HG02571 (cell line): ENCODE results near the gene RIMBP2.
"Not testable (repeated sequence)": the region's sequence is repeated elsewhere in the genome, so short reads cannot be mapped to it uniquely, and the experiment has no call there.

Experiments used
- ATAC-seq: cut with Tn5 transposase; IDR thresholded peaks from one replicate; pipeline ENCODE4 v1.9.1; 2021; ENCODE audit warnings: mild to moderate bottlenecking, moderate library complexity; ENCODE audit not compliant: unreplicated experiment

RIMBP2 gene, protein sequence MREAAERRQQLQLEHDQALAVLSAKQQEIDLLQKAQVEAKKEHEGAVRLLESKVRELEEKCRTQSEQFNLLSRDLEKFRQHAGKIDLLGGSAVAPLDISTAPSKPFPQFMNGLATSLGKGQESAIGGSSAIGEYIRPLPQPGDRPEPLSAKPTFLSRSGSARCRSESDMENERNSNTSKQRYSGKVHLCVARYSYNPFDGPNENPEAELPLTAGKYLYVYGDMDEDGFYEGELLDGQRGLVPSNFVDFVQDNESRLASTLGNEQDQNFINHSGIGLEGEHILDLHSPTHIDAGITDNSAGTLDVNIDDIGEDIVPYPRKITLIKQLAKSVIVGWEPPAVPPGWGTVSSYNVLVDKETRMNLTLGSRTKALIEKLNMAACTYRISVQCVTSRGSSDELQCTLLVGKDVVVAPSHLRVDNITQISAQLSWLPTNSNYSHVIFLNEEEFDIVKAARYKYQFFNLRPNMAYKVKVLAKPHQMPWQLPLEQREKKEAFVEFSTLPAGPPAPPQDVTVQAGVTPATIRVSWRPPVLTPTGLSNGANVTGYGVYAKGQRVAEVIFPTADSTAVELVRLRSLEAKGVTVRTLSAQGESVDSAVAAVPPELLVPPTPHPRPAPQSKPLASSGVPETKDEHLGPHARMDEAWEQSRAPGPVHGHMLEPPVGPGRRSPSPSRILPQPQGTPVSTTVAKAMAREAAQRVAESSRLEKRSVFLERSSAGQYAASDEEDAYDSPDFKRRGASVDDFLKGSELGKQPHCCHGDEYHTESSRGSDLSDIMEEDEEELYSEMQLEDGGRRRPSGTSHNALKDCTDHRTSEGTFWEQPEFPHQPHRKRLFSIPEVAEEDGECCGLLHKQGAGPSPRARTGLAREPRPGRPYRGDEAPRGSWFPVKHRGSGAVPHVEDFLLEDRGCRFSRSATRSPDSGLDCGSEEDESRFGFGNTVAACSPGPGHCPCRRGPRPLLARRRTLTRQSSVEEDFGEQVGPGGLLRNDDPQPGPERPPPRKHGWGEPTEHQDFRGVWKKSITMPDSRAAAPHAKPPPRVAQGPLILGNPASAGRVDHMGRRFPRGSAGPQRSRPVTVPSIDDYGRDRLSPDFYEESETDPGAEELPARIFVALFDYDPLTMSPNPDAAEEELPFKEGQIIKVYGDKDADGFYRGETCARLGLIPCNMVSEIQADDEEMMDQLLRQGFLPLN (N-terminal part only)

DNA sequence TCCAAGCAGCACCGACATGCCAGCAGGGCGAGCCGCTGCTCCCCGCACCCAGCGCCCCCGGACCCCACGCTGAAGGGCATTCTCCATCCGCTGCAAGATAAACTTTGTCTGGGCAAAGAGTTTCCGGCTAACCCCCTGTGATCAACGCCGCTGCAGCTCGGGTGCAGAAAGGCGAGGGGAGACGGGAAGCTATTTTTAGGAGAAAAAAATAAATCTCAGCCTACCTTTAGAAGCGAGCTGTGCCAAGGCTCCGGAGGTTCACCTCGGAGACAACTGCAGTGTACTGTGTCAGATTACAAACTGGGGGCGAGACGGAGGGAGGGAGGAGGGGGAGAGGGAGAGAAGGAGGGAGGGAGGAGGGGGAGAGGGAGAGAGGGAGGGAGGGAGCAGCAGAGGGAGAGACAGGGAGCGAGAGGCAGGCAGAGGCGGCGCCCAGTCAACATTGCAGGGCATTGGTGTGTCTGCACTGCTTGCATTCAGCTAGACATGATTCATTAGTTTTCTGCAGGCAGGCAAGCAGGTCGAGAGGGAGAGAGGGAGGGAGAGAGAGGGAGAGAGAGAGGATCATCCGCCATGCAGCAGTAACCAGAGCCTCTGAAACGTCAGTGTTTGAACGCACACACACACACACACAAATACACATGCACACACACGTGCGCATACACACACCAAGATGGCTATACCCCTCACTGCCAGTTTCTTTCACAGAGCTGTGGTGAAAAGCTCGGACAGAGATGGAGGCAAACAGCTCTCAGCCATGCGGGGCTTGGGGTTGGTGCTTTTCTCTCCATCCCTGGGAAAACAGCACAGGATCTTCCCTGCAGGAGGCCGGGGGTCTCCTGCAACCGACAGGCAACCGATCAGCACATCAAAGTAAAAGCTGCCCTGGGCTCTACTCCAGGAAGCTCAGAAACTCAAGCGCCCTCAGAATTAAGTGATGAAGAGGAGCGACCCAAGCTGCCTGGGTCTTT is at the start of gene RIMBP2:
RIMBP2 (minus strand) TSS at position 302 of the 971 bp plus-strand sequence. CDS start 237,286 bp downstream, outside the sequence.
- no peak for ATAC-seq

DNA sequence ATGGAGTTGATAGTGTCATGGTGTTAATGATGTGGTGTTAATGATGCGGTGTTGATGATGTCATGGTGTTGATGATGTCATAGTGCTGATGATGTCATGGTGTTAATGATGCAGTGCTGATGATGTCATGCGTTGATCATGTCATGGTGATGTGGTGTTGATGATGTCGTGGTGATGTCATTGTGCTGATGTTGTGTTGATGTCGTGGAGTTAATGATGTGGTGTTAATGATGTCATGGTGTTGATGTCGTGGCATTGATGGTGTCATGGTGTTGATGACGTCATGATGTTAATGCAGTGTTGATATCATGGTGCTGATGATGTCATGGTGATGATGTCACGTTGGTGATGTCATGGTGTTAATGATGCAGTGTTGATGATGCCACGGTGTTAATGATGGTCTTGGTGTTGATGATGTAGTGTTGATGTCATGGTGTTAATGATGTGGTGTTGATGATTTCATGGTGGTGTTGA is 49.1 kb upstream of the RIMBP2 start:
- no peak for ATAC-seq

DNA sequence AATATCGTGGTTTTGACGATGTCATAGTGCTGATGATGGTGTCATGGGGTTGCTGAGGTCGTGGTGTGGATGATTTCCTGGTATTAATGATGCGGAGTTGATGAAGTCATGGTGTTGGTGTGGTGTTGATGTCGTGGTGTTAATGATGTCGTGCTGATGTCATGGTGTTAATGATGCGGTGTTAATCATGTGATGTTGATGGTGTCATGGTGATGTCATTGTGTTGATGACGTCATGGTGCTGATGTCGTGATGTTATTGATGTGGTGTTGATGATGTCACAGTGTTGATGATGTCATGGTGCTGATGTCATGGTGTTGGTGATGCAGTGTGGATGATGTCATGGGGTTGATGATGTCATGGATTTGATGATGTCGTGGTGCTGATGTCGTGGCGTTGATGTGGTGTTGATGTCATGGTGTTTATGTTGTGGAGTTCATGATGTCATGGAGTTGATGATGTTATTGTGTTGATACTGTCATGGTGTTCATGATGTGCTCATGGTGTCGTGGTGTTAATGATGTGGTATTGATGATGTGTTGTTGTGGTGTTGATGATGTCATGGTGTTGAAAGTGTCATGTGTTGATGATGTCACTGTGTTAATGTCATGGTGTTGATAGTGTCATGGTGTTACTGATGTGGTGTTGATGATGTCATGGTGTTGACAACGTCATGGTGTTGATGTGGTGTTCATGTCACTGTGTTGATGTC is 48.5 kb upstream of the RIMBP2 start:
- ATAC-seq, result no peak

DNA sequence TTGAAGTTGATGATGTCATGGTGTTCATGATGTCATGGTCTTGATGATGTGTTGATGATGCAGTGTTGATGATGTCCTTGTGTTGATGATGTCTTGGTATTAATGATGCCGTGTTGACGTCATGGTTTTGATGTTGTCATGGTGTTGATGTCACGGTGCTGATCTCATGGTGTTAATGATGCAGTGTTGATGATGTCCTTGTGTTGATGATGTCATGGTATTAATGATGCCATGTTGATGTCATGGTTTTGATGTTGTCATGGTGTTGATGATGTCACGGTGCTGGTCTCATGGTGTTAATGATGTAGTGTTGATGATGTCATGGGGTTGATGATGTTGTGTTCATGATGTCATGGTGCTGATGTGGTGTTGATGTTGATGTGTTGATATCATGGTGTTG is 48.0 kb upstream of the RIMBP2 start:
- no peak for ATAC-seq

DNA sequence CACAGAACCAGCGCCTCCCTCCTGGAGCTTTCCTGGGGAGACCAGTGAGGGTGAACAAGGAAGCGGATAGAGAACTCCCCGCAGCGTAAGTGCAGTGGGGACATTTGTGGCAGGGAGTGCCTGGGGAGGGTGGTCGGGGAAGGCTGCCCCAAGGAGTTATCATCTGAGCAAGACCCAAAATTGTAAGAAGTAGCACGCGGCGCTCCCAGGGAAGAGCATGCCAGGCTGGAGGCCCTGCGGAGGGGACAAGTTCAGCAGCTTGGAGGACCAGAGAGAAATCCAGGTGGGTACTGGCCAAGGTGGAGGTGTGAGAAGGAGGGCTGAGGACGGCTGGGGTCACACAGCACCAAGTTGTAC is 46.2 kb upstream of the RIMBP2 start:
- no peak for ATAC-seq

DNA sequence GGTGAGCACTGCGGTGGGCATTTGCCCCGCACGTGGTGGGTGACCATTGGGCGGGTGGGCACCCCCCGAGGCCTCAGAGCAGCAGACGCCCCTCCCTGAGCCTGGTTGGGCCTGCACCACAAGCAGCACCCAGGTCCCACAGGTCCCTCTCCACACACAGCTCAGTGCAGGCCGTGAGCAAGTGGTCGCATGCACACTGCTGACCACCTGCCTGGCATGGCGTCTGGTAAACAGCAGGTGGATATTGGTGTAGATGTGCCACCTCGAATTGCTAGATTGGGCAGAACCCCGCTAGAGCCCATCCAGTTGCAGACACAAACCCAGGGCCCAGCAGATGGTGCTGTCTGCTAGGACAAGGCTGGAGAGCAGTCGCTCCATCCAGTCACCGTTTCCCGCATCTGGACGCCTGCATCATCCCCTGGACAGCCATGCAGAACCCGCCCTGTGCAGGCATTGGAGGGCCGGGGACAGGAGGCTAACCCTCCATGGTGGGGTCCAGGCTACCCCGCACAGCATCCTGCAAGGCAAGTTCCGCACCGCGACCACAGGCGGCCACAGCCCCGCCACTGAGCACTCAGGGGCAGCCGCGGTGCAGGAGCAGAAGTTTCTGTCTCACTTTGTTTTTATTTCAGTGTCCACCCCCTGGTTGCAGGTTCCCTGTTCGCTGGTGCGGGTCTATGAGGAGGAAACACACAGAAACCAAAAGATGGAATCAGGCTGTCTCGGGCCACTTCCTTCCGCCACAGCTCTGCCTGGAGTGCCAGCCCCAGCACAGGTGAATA is 45.6 kb upstream of the RIMBP2 start:
- no peak for ATAC-seq

DNA sequence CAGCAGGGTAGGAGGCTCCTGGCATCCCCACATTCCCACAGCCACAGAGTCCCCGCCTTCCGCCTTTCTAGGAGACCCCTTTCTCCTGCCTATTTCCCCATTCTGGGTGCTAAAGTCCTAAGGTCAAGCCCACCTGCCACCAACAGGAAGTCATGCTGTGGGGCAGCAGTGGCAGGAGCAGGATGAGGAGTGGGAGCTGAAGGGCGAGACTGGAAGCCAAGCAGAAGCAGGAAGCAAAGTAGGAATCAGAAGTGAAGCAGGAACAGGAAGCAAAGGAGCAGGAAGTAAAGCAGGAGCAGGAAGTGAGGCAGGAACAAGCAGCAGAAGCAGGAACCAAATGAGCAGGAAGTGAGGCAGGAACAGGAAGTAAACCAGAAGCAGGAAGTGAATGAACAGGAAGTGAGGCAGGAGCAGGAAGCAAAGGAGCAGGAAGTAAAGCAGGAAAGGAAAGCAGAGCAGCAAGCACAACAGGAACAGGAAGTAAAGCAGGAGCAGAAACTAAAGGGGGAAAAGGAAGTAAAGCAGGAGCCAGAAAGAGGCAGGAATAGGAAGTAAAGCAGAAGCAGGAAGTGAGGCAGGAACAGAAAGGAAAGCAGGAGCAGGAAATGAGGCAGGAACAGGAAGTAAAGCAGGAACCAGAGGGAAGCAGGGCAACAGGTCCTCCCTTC is 38.3 kb upstream of the RIMBP2 start:
- no peak for ATAC-seq

DNA sequence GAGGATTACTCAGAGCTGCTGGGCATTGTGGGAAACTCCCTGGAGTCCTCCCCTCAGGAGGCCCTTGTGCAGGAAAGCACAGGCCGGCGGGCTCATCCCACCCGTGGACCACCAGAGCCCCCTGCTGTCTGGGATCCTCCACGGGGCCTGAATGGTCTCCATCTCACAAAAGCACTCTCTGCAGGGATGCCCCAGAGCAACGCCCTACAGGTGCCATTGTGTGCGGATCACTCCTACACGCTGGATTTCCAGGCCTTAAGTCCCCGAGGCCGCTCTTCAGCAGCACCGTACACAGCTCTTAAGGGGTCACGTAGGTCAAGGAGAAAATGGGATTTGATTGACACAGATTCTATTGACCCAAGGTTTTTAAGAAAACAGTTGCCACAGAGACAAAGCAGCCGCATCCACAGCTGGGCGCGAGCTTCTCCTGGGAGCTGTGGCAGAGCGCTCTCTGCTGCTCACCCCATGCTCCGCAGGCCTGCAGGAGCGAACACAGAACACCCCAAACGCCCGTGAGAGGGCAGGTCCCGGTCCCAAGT is 36.7 kb upstream of the RIMBP2 start:
- no peak for ATAC-seq

DNA sequence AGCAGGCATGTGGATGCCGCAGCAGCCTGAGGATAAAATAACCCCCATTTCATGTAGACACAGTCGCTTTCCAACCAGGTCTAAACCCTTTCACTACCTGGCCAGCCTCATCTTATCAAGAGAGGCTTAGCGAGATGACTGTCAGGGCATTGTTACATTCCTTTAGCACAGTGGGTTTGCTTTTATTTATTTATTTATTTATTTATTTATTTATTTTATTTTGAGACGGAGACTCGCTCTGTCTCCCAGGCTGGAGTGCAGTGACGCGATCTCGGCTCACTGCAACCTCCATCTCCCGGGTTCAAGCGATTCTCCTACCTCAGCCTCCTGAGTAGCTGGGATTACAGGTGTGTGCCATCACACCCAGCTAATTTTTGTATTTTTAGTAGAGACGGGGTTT is 35.9 kb upstream of the RIMBP2 start:
- not testable (repeated sequence) for ATAC-seq

DNA sequence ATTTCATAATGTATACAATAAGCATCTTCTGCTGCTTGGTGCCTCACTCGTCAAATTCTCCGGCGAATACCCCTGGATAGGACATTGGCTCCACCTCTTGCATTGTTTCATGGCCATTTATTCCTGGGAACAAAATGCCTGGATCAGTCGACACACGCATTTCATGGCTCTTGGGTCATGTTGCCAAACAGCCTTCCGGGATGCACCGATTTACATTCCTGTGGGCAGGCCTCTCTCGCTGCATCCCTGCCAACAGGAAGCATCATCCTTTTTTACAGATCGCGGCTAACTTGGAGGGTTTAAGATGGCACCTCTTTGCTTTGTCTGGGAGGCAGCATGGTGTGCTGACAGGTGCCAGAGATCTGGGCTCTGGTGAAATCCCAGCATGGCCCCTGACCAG is 32.7 kb upstream of the RIMBP2 start:
- no peak for ATAC-seq

DNA sequence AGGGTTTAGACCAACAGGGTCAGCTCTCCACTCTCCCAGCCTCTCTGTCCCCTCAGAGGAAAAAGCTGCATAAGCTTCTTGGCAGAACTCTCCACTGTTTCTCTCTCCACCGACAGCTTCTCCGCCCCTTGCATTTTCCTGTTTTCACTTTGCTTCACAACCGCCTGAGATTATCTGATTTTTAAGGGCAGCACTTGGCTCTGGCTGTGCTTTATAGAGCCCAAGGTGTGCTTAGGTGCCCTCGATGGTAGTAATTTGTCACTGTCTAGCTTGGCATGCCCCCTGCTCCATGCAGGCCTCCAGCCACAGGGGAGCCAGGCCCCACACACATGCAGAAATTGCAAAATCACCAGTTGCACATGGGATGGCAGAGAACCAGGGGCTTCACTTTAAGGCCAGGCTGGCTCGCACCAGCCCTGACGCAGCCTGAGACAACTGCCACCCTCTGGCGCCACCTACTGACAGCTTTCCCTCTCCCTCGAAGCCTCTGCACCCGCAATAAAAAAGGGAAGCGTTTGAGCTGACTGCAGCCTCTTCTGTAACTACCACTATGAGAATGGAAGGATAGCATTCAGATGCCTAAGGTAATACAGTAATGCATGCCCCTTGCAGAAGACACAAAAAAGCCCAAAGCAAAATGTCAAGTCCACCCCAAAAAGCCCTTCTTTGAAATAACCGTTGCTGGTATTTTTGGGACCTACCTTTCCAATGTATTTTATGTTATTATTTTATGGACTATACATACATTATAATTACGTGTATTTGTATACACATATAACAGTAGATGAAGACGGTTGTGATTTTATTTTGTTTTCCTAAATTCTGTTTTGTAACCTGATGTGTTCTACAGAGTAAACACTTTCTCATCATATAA is 32.0 kb upstream of the RIMBP2 start:
- no peak for ATAC-seq

DNA sequence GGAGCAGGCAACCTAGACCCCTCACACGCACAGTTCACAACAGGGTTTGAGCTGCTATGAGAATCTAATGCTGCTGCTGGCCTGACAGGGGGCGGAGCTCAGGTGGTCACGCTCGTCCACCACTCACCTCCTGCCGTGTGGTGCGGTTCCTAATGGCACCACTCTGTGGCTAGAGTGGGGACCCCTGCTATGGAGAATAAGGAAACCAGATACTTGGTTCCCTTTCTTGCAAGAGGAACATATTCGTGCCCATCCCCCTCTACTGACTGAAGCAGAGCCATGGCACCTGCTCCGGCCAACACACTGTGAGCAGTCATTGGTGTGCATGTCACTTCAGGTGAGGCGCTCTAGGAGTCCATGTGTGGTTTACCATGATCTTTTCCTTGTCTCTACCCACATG is 30.4 kb upstream of the RIMBP2 start:
- no peak for ATAC-seq

DNA sequence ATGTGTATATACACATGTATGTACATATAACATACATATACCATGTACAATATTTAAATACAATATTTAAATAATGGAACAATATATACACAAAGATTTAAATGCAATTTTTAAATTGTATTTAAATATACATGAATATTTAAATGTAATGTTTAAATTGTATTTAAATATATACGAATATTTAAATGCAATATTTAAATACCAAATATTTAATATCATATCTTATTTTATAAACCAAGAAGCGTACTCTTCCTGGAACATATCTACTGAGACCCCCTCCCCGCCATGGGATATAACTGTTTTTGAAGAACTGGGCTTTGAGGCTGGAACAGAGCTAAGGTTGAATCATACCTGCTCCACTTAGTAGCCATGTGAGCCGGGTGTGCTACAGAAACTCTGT is 29.8 kb upstream of the RIMBP2 start:
- ATAC-seq, result no peak

DNA sequence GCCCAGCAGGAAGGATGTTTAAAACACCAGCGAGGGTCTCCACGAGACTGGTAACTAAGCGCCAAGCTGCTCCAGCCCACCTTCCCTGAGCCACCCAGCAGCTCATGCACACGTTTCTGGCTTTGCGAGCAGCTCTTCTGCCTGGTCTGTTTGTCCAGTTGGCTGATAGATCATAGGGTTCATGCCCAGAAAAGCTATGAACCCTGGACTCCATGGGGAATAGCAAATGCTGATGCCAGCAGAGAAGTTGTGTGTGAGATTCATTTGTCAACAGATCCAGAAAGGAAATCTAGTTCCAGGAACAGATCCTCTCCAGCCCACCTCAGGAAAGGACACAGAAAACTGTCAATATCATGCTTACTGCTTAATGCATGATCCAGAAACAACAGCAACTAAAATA is 28.2 kb upstream of the RIMBP2 start:
- ATAC-seq, result no peak

DNA sequence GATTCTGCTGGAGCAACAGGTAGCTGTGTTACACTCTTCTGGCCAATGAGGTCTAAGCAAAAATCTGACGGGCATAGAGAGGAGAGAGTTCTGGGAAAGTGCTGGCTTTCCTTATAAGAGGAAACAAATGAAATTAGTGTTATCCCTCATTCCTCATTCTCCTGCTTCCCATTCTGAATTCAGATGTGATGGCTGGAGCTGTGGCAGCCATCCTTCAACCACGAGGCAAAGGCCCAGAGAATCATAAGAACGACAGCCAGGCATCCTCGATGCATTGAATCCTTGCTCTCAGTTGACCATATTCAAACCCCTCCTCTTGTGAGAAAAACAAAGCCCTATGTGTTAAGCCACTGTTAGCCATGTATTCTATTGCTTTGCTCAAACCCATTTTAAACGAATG is 27.5 kb upstream of the RIMBP2 start:
- ATAC-seq, result no peak

DNA sequence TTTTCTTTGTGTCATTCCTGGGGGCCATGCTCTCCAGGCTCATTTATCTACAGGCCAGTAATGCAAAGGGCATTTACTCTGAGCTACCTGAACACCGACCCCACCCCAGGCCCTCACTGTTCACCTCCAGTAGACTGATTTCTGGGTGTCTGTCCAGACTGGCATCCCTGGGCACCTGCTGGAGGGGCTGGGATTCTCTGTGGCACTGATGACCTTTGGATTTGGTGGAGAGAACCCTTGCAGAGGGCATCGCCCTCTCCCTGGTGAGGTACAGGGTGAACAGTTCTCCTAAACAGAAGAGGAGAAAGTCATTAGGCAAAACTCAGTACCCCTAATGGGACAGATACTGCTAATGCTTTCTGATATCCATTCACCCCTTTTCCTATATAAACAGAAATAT is 27.1 kb upstream of the RIMBP2 start:
- no peak for ATAC-seq

DNA sequence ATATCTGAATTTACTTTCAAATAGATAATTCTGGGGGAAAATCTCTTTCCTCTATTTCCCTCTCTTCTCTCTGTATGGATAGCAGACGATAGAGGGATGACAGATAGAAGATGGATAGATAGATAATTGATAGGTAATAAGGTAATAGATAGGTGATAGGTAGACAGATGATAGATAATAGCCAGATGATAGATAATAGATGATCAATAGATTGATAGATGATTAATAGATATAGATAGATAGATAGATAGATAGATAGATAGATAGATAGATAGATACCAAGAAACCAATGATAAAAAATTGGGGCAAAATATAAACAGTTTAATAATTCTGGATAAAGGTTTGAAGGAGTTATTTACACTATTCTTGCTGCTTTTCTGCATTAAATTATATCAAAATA is 26.6 kb upstream of the RIMBP2 start:
- ATAC-seq, result no peak
